Measurements from ENCODE around the gene SYP. TPM values are rescaled to one million over a fixed set of nuclear protein-coding genes. Genes with fewer than 3 reads are reported as not detected.

The SYP gene
- total and polyA plus RNA-seq, 10 donors = 0.48 to 3.6 (median 1.5) TPM

GRCh38 chrX:49165901-49166881 is 33.8 kb downstream of the SYP start:
- intact Hi-C loops (cut with DNase I; ENCODE audit: low total_unique reads) = no loop called here
- WGBS, 5 donors = 4 to 56% (median 27%) methylated on average over 8 to 61 of the region's 61 CpGs
- H3K9me3 ChIP-seq = no peaks in the 10 kb centered on the region

GRCh38 chrX:49164589-49165360 is 35.2 kb downstream of the SYP start:
- no peaks in the 10 kb centered on the region for H3K27me3 ChIP-seq (replicated peaks in 1 of 7)
- 90 to 97% (median 91%) methylated on average over 17 to 31 of the region's 31 CpGs for WGBS, 5 donors
- peak; percentile 78 for DNase-seq
- TF ChIP-seq CTCF (IDR thresholded peaks at IDR 0.05 in 8 of 11, conservative IDR thresholded peaks at IDR 0.05 in 3 of 11) = no peak
- intact Hi-C loops (cut with DNase I; ENCODE audit: low total_unique reads) = no loop called here
- H3K36me3 ChIP-seq = no peaks in the 10 kb centered on the region
- peak overlapping the region in 6 of 8 donors; percentile 88 to 97 (median 93) for H3K27ac ChIP-seq
- H3K4me3 ChIP-seq = no peak overlapping the region
- no peaks in the 10 kb centered on the region for H3K9me3 ChIP-seq
- H3K4me1 ChIP-seq = peaks cover 0 to 51% (median 23%) of the 10 kb centered on the region in 6 donors

More at GRCh38 chrX:49165901-49166881, 33.8 kb downstream of the SYP start:
- Histone ChIP-seq H3K4me3 (peak overlapping the region; percentile 9 to 66 (median 36)), H3K4me1 (peaks cover 0 to 54% (median 23%) of the 10 kb centered on the region in 6 donors), H3K36me3 (no peaks in the 10 kb centered on the region), H3K27me3 (replicated peaks in 1 of 7) (no peaks in the 10 kb centered on the region), H3K27ac (peak overlapping the region; percentile 75 to 97 (median 94))
- no peak for TF ChIP-seq POLR2A (IDR thresholded peaks at IDR 0.05)
- peak; percentile 62 to 83 (median 72) for TF ChIP-seq POLR2AphosphoS5 (IDR thresholded peaks at IDR 0.05)
- peak in 7 of 11 experiments; percentile 13 to 59 (median 45) for TF ChIP-seq CTCF (IDR thresholded peaks at IDR 0.05 in 8 of 11, conservative IDR thresholded peaks at IDR 0.05 in 3 of 11)
- peak; percentile 94 for DNase-seq

DNA sequence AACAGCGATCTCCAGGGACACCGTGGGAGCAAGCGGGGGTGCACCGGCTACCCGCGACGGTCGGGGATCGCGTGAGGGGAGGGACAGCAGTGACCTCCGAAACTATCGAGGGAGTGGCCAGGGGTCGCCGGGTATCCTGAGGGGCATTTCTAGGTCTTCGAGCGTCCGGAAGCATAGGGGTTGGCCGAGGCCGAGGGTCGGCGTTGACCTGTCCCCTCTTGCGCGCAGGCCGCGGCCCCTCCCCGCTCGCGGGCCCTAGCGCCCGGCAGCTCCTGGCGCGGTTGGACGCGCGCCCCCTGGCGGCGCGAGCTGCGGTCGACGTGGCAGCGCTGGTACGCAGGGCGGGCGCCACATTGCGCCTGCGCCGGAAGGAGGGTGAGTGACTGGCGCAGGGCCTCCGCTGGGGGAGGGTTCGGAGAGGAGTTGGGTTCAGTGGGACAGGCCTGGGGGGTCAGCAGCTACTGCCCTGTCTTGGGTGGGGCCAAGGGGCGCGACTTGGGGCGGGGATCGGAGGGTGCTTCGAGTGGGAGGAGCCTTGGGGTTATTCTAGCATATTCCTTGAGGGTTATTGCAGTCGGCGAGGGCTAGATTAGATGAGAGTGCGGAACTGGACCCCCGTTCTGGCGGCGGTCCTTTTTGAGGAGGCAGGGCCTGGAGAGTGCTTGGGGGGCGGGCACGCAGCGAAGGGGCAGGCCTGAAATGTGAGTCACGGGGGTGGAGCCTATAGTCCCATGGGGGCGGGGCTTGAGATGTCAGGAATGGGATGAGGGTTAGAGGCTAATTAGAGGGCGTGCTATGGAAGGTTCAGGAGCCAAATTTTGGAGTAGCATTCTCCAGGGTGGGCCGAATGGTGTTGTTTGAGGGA is 36.2 kb downstream of the SYP start:
- TF ChIP-seq POLR2AphosphoS5 (IDR thresholded peaks at IDR 0.05) (peak; percentile 68 to 84 (median 83)), POLR2A (IDR thresholded peaks at IDR 0.05) (peak in 1 of 3 donors; percentile 37), CTCF (IDR thresholded peaks at IDR 0.05 in 8 of 11, conservative IDR thresholded peaks at IDR 0.05 in 3 of 11) (peak; percentile 52 to 94 (median 87))
- Histone ChIP-seq H3K4me3 (peak overlapping the region in 7 of 8 donors; percentile 9 to 66 (median 32)), H3K27ac (peak overlapping the region; percentile 63 to 97 (median 90)), H3K9me3 (no peaks in the 10 kb centered on the region), H3K27me3 (replicated peaks in 1 of 7) (no peaks in the 10 kb centered on the region), H3K4me1 (peaks cover 0 to 47% (median 21%) of the 10 kb centered on the region in 6 donors), H3K36me3 (no peaks in the 10 kb centered on the region)
- peak; percentile 96 for DNase-seq
- intact Hi-C loops (cut with DNase I; ENCODE audit: low total_unique reads) = no loop called here
- 2 to 44% (median 6%) methylated on average over 13 to 69 of the region's 69 CpGs for WGBS, 5 donors

All from spleen (tissue), 11 donors.